BE2C (cell line): ENCODE results near the gene BTK.

Experiments
- DNase-seq: peaks from one replicate; pipeline ENCODE4 v3.0.0-alpha.2; 2020
- H3K27me3 ChIP-seq: fragments of 250-450 bp; sonication (Bioruptor Pico); 2 replicates; pipeline ENCODE4 v1.5.1; 2020; ENCODE audit warnings: mild to moderate bottlenecking
- H3K36me3 ChIP-seq: fragments of 250-450 bp; sonication (Bioruptor Pico); 2 replicates; pipeline ENCODE4 v1.5.1; 2020; ENCODE audit warnings: mild to moderate bottlenecking
- H3K4me1 ChIP-seq: fragments of 250-450 bp; sonication (Bioruptor Pico); 2 replicates; pipeline ENCODE4 v1.5.1; 2020
- H3K4me3 ChIP-seq: 2 replicates; pipeline ENCODE4 v1.5.1; 2011; ENCODE audit warnings: low read depth, low read length
- H3K9me3 ChIP-seq: fragments of 250-450 bp; sonication (Bioruptor Pico); 2 replicates; pipeline ENCODE4 v1.5.1; 2020
- TF ChIP-seq, protein P1 (sequence below): IDR thresholded peaks from 2 replicates; pipeline ENCODE4 v1.5.1; 2012; ENCODE audit warnings: mild to moderate bottlenecking, low read depth, low read length

The BTK gene

DNA sequence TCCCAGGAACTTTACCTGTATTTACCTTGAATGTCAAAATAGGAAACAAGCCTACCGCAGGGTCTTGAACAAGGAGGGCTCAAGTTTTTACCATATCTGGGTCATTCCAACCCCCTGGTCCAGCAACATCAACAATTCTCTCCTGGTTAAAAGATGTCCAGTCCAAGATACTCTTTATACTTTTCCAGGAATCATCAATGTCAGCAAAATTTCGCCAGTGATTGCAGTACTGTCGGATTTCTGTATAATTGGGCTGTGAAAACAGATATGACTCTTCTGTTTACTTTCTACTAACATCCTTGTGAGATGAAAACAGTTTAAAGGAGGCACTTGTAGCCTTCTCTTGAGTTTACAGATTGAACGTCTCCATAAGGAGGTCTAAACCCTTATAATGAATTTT is 12.7 kb upstream of the BTK start:
- no peak for DNase-seq
- H3K36me3 ChIP-seq: peaks cover 12% of the 10 kb centered on the region
- TF ChIP-seq, protein P1, sequence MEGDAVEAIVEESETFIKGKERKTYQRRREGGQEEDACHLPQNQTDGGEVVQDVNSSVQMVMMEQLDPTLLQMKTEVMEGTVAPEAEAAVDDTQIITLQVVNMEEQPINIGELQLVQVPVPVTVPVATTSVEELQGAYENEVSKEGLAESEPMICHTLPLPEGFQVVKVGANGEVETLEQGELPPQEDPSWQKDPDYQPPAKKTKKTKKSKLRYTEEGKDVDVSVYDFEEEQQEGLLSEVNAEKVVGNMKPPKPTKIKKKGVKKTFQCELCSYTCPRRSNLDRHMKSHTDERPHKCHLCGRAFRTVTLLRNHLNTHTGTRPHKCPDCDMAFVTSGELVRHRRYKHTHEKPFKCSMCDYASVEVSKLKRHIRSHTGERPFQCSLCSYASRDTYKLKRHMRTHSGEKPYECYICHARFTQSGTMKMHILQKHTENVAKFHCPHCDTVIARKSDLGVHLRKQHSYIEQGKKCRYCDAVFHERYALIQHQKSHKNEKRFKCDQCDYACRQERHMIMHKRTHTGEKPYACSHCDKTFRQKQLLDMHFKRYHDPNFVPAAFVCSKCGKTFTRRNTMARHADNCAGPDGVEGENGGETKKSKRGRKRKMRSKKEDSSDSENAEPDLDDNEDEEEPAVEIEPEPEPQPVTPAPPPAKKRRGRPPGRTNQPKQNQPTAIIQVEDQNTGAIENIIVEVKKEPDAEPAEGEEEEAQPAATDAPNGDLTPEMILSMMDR: no peak
- H3K9me3 ChIP-seq: no peaks in the 10 kb centered on the region
- no peaks in the 10 kb centered on the region for H3K4me1 ChIP-seq
- H3K27me3 ChIP-seq: no peaks in the 10 kb centered on the region
- no peak overlapping the region for H3K4me3 ChIP-seq

DNA sequence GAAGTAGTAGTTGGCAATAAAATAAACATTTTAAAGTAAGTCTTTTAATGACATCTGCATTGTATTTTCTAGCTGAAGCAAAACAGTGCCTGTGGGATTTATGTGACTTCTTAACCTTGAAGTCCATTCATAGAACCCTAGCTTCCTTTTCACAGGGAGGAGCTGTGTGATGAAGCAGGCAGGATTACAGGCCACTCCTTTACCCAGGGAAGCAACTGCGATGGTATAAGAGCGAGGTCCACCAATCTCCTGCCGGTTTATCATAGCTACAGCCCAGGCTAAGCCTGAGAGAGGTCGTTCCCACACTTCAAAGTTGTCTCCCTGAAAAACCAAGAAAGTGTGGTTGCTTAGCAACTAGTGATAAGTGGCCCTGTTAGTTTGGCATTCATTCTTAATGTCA is 11.8 kb upstream of the BTK start:
- Histone ChIP-seq H3K9me3 (no peaks in the 10 kb centered on the region), H3K4me3 (no peak overlapping the region), H3K36me3 (peaks cover 20% of the 10 kb centered on the region), H3K27me3 (no peaks in the 10 kb centered on the region), H3K4me1 (no peaks in the 10 kb centered on the region)
- TF ChIP-seq, protein P1: no peak
- no peak for DNase-seq

DNA sequence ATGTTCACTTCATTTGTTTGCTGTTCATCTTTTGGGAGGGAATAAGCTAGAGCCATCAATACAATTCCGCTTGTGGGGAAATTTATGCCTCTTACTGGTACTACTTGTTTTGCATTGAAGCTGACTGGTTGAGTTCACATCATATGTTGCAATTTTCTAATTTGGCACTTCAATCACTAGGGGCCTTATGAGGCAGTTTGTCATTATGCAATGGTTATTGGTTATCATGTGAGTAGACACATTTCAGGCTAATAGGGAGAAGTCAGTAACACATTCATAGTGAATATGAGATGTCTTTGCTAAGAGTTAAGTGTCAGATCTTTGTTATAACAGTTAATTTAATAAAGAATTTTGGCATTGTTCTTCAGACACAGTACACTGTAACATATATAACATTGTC is 9.8 kb upstream of the BTK start:
- H3K9me3 ChIP-seq: no peaks in the 10 kb centered on the region
- TF ChIP-seq, protein P1: no peak
- H3K27me3 ChIP-seq: no peaks in the 10 kb centered on the region
- H3K4me3 ChIP-seq: no peak overlapping the region
- H3K4me1 ChIP-seq: no peaks in the 10 kb centered on the region
- no peak for DNase-seq
- peaks cover 36% of the 10 kb centered on the region for H3K36me3 ChIP-seq

DNA sequence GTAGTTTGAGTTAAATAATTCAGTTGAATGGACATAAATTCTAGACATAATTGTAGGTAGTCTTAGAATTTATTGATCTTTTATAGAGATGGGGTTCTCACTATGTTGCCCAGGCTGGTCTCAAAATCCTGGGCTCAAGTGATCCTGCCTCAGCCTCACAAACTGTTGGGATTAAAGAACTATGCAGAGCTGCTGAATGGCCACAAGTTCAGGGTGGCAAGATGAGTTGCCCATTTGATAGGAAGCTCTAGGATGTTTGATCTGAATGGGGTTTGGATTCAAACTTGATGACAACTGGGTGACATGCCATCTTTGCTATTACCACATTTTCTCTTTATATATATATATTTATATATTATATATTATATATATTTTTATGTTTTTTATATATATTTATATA is 8.4 kb upstream of the BTK start:
- DNase-seq: no peak
- Histone ChIP-seq H3K4me3 (no peak overlapping the region), H3K9me3 (no peaks in the 10 kb centered on the region), H3K27me3 (no peaks in the 10 kb centered on the region), H3K4me1 (no peaks in the 10 kb centered on the region), H3K36me3 (peaks cover 36% of the 10 kb centered on the region)
- TF ChIP-seq, protein P1: no peak

DNA sequence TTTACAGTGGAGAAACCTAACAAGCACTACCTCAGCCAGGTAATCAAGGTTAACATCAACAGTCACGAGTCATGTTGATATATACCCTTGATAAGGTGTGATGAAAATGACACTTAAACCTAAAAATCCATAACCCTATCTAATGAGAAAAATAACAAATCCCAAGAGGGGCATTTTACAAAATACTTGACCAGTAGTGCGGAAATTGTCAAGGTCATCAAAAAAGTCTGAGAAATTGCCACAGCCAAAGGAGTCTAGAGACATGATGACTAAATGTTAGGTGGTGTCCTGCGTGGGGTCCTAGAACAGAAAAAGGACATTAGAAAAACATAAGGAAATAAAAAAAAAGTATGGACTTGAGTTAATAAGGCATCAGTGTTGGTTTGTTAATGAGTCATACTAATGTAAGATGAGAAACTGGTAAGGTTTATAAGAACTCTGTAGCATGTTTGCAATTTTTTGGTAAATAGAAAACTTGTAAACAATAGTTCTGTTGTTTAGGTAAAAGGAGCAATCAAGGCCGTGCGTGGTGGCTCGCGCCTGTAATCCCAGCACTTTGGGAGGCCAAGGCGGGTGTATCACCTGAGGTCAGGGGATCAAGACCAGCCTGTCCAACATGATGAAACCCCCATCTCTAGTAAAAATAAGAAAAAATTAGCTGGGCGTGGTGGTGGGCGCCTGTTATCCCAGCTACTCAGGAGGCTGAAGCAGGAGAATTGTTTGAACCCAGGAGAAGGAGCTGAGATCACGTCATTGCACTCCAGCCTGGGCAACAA is 7.7 kb upstream of the BTK start:
- DNase-seq: no peak
- no peak overlapping the region for H3K4me3 ChIP-seq
- H3K36me3 ChIP-seq: peaks cover 36% of the 10 kb centered on the region
- no peaks in the 10 kb centered on the region for H3K27me3 ChIP-seq
- H3K4me1 ChIP-seq: no peaks in the 10 kb centered on the region
- TF ChIP-seq, protein P1: no peak
- H3K9me3 ChIP-seq: no peaks in the 10 kb centered on the region

DNA sequence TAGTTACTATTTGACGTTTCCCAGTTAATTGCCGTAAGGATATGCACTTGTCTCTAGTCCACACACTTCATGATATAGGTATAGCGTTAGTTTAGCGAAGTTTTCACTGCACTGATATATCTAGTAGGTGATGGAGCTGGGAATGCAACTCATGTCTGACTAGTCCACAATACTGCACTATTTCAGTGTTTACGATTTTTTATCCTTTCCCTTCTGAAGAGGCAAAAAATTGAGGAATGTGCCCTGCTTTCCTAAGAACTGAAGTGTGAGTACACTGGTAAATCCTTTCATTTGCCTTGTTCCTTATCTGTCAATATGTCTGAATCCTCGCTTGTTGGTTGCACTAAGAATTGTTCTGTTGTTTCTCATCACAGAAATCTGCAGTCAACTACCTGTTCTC is 5.8 kb upstream of the BTK start:
- Histone ChIP-seq H3K4me3 (peak overlapping the region; percentile 87), H3K9me3 (no peaks in the 10 kb centered on the region), H3K27me3 (no peaks in the 10 kb centered on the region), H3K4me1 (no peaks in the 10 kb centered on the region), H3K36me3 (peaks cover 36% of the 10 kb centered on the region)
- TF ChIP-seq, protein P1: no peak
- DNase-seq: no peak
